NCI-H187 (cell line): Measurements from ENCODE around the gene IBA57.
"Not testable (repeated sequence)": the region's sequence is repeated elsewhere in the genome, so short reads cannot be mapped to it uniquely, and the experiment has no call there.

Experiments used
- DNase-seq, 2 experiments: peaks; one replicate each; lab custom pipeline; 2025; lab: John Stamatoyannopoulos, UW

The IBA57 gene

GRCh38 chr1:228212966-228213844 is 47.6 kb downstream of the IBA57 start:
- DNase-seq: no peak

GRCh38 chr1:228213917-228214808 is 48.6 kb downstream of the IBA57 start:
- DNase-seq: no peak

- no peak for DNase-seq
These were observed 49.5 kb downstream of the IBA57 start for GRCh38 chr1:228214921-228215662.

GRCh38 chr1:228215663-228216116 is 50.1 kb downstream of the IBA57 start:
- DNase-seq: no peak

- DNase-seq: no peak
These were observed 51.0 kb downstream of the IBA57 start for GRCh38 chr1:228216371-228217320.

- no peak for DNase-seq
These were observed 52.1 kb downstream of the IBA57 start for GRCh38 chr1:228217551-228218344.

- no peak for DNase-seq
These were observed 53.1 kb downstream of the IBA57 start for GRCh38 chr1:228218513-228219244.

- no peak for DNase-seq
These were observed 53.8 kb downstream of the IBA57 start for GRCh38 chr1:228219245-228219961.

- DNase-seq: no peak
These were observed 54.6 kb downstream of the IBA57 start for GRCh38 chr1:228219962-228220780.

GRCh38 chr1:228221097-228221496 is 55.5 kb downstream of the IBA57 start:
- DNase-seq: not testable (repeated sequence)

GRCh38 chr1:228222548-228222947 is 56.9 kb downstream of the IBA57 start:
- no peak for DNase-seq

- DNase-seq: no peak
These were observed 58.9 kb downstream of the IBA57 start for GRCh38 chr1:228224198-228225164.

- no peak for DNase-seq
These were observed 59.6 kb downstream of the IBA57 start for GRCh38 chr1:228225165-228225710.

GRCh38 chr1:228225740-228226139 is 60.1 kb downstream of the IBA57 start:
- DNase-seq: no peak

GRCh38 chr1:228226141-228226874 is 60.7 kb downstream of the IBA57 start:
- no peak for DNase-seq
